Transverse colon (tissue), 4 donors: Measurements from ENCODE around the gene MRPS10. TPM values are rescaled to one million over a fixed set of nuclear protein-coding genes. Genes with fewer than 3 reads are reported as not detected.
"Not testable (repeated sequence)": the region's sequence is repeated elsewhere in the genome, so short reads cannot be mapped to it uniquely, and the experiment has no call there.

Experiments
- DNase-seq: peaks from one replicate; pipeline ENCODE4 v3.0.0-alpha.2; 2019
- H3K27ac ChIP-seq, 4 donors: fragments of 200-600 bp; sonication (generic); 2 replicates each; pipeline ENCODE4 v1.5.1; 2016 to 2018; ENCODE audit warnings: inconsistent platforms in 4 of 4
- H3K27me3 ChIP-seq: fragments of 200-600 bp; sonication (generic); 2 replicates; pipeline ENCODE4 v1.5.1; 2017; ENCODE audit warnings: inconsistent platforms
- H3K36me3 ChIP-seq, 4 donors: fragments of 200-600 bp; sonication (generic); 2 replicates each; pipeline ENCODE4 v1.5.1; 2017 to 2019; ENCODE audit warnings: inconsistent platforms in 4 of 4
- H3K4me1 ChIP-seq, 4 donors: fragments of 200-600 bp; sonication (generic); 2 replicates each; pipeline ENCODE4 v1.5.1; 2017 to 2020; ENCODE audit warnings: inconsistent platforms in 4 of 4
- H3K4me3 ChIP-seq, 4 donors: fragments of 200-600 bp; sonication (generic); 1 replicate in 1 of 4; 2 replicates in 3 of 4; pipeline versions ENCODE4 v1.5.1 to v1.6.1; 2017 to 2019; ENCODE audit warnings: inconsistent platforms in 4 of 4
- H3K9me3 ChIP-seq, 2 donors: fragments of 200-600 bp; sonication (generic); 2 replicates each; pipeline ENCODE4 v1.5.1; 2017 to 2019; ENCODE audit warnings: inconsistent platforms in 2 of 2
- EP300 ChIP-seq: sonication (generic); formaldehyde crosslinking; IDR thresholded peaks from one replicate; pipeline ENCODE4 v1.6.1; 2017; ENCODE audit warnings: antibody characterized with exemption, low read depth
- POLR2A ChIP-seq: fragments of 450-650 bp; IDR thresholded peaks from one replicate; pipeline ENCODE4 v1.6.1; 2016; ENCODE audit warnings: antibody characterized with exemption, mild to moderate bottlenecking, moderate library complexity
- POLR2AphosphoS5 ChIP-seq, 3 donors: sonication (generic); formaldehyde crosslinking; IDR thresholded peaks; one replicate each; pipeline ENCODE4 v1.6.1; 2016; ENCODE audit warnings: antibody characterized with exemption in 3 of 3
- WGBS, 2 donors: methylation state at CpG; one replicate each; pipeline ENCODE4 v1.1.5; 2018; ENCODE audit warnings: low coverage in 1 of 2; 5-methylcytosine and 5-hydroxymethylcytosine counted together
- in situ Hi-C, 4 donors: fragments of 200-750 bp; cut with MboI; loops; one replicate each; pipeline versions ENCODE4 v1.15.0 to v1.15.1; 2017; ENCODE audit warnings: low sequenced_read_pairs in 3 of 4, low pct_ligation_motif_present in 1 of 4, low pct_unique_long_range_greater_than_20kb in 1 of 4
- intact Hi-C: fragments of 100-400 bp; cut with DNase I; formaldehyde crosslinking; loops from one replicate; pipeline ENCODE4 v1.15.1; 2023; ENCODE audit warnings: low total_unique reads
- total RNA-seq, 4 donors: library from RNA; depleted of rRNA; stranded (reverse); fragments of >200 nt; gene quantifications; one replicate each; pipeline ENCODE4 v1.1.0, GENCODE V29; 2016
- TF ChIP-seq, protein P1 (sequence below), 5 experiments: fragments of 200-600 bp in 3 of 5; fragments of 450-650 bp in 2 of 5; sonication (generic) in 3 of 5; IDR thresholded peaks; 1 replicate in 2 of 5; 2 replicates in 3 of 5; pipeline ENCODE4 v1.5.1; 2016 to 2017; ENCODE audit warnings: antibody characterized with exemption in 5 of 5, inconsistent platforms in 3 of 5, mild to moderate bottlenecking in 2 of 5, moderate library complexity in 1 of 5

Gene MRPS10
- total RNA-seq, 4 donors from 2014 or later: 23.6 to 75.4 (median 24.6) TPM

DNA sequence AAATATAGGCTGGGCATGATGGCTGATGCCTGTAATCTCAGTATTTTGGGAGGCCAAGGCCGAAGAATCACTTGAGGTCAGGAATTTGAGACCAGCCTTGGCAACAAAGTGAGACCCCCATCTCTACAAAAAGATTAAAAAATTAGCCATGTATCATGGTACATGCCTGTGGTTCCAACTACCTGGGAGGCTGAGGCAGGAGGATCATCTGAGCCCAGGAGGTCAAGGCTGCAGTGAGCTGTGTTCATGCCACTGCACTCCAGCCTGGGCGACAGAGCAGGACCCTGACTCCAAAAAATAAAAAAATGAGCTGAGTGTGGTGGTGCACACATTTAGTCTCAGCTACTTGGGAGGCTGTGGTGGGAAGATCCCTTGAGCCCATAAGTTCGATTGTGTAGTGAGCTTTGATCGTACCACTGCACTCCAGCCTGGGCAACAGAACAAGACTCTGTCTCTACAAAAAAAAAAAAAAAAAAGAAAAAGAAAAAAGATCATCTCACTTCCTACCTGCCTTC lies 12.8 kb downstream of the MRPS10 start:
- no peak overlapping the region for H3K4me3 ChIP-seq
- intact Hi-C loops: no loop called here
- H3K27ac ChIP-seq: no peak overlapping the region
- no peaks in the 10 kb centered on the region for H3K9me3 ChIP-seq
- no peak for DNase-seq
- in situ Hi-C loops: loop anchor here in 2 of 4 donors (25.0 kb wide), 2 partner anchors 268 to 293 kb away; partner anchors contain the start of genes BYSL (in 1 of the 2), CCND3 (in 1 of the 2) and MED20 (in 1 of the 2)
- no peak for TF ChIP-seq EP300
- TF ChIP-seq POLR2A: no peak
- TF ChIP-seq, protein P1, sequence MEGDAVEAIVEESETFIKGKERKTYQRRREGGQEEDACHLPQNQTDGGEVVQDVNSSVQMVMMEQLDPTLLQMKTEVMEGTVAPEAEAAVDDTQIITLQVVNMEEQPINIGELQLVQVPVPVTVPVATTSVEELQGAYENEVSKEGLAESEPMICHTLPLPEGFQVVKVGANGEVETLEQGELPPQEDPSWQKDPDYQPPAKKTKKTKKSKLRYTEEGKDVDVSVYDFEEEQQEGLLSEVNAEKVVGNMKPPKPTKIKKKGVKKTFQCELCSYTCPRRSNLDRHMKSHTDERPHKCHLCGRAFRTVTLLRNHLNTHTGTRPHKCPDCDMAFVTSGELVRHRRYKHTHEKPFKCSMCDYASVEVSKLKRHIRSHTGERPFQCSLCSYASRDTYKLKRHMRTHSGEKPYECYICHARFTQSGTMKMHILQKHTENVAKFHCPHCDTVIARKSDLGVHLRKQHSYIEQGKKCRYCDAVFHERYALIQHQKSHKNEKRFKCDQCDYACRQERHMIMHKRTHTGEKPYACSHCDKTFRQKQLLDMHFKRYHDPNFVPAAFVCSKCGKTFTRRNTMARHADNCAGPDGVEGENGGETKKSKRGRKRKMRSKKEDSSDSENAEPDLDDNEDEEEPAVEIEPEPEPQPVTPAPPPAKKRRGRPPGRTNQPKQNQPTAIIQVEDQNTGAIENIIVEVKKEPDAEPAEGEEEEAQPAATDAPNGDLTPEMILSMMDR (IDR thresholded peaks at IDR 0.05): no peak
- H3K27me3 ChIP-seq: no peaks in the 10 kb centered on the region
- peaks cover 0 to 23% (median 11%) of the 10 kb centered on the region in 4 donors for H3K36me3 ChIP-seq
- peaks cover 0 to 7% (median 3%) of the 10 kb centered on the region in 4 donors for H3K4me1 ChIP-seq
- 97 to 100% methylated on average over 3 to 4 of the region's 4 CpGs for WGBS, 2 donors

DNA sequence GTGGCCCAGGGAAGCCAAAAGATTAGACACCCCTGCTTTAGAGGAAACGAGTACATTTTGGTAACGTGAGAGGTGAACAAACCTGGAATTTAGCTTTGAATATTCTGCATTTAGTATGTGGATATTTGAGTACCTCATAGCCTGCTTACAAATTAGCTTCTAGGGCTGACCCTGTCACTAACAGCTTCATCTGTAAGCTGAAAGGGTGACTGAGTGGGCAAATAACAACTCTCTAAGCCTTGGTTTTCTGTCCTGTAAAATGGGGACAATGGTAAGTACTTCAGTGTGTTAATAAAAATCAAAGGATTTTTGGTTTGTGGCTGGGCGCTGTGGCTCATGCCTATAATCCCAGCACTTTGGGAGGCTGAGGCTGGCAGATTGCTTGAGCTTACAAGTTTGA lies 14.5 kb downstream of the MRPS10 start:
- peaks cover 0 to 7% (median 3%) of the 10 kb centered on the region in 4 donors for H3K4me1 ChIP-seq
- intact Hi-C loops: no loop called here
- peaks cover 0 to 10% (median 3%) of the 10 kb centered on the region in 4 donors for H3K36me3 ChIP-seq
- H3K4me3 ChIP-seq: no peak overlapping the region
- no peak for DNase-seq
- TF ChIP-seq POLR2A (no peak), EP300 (no peak), POLR2AphosphoS5 (IDR thresholded peaks at IDR 0.05) (no peak)
- TF ChIP-seq, protein P1 (IDR thresholded peaks at IDR 0.05): no peak
- WGBS, 2 donors: 94 to 96% methylated on average over 2 to 3 of the region's 3 CpGs
- no peaks in the 10 kb centered on the region for H3K9me3 ChIP-seq
- H3K27me3 ChIP-seq: no peaks in the 10 kb centered on the region
- in situ Hi-C loops: loop anchor here in 2 of 4 donors (25.0 kb wide), 2 partner anchors 266 to 291 kb away; partner anchors contain the start of genes BYSL (in 1 of the 2), CCND3 (in 1 of the 2) and MED20 (in 1 of the 2)
- H3K27ac ChIP-seq: no peak overlapping the region

GRCh38 chr6:42202131-42202915 lies 15.3 kb downstream of the MRPS10 start:
- in situ Hi-C loops: loop anchor here in 2 of 4 donors (25.0 kb wide), 2 partner anchors 265 to 290 kb away; partner anchors contain the start of genes BYSL (in 1 of the 2), CCND3 (in 1 of the 2) and MED20 (in 1 of the 2)
- WGBS, 2 donors: 86 to 88% methylated on average over 7 to 13 of the region's 13 CpGs
- H3K27ac ChIP-seq, H3K9me3 ChIP-seq, DNase-seq, H3K4me3 ChIP-seq, intact Hi-C loops, H3K27me3 ChIP-seq, H3K36me3 ChIP-seq, H3K4me1 ChIP-seq: not testable (repeated sequence)

DNA sequence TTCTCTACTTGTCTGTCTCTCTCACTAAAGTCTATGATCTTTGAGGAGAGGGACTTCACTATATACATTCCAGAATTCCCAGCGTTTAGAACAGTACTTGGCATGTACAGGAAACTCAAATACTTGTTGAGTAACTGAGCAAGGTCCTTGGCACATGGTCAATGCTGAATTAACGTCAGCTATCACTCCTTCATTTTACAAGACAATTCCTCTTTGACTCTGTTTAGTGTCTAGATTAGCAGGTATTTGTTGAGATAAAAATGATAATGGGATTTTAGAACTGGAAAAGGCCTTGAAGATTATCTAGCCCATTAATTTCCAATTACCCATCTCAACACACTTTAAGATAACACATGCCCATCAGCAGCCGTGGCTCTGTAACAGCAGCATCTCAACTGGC lies 16.3 kb downstream of the MRPS10 start:
- TF ChIP-seq, protein P1 (IDR thresholded peaks at IDR 0.05): no peak
- no peak for TF ChIP-seq EP300
- Histone ChIP-seq H3K4me1 (peaks cover 0 to 7% (median 3%) of the 10 kb centered on the region in 4 donors), H3K27ac (no peak overlapping the region), H3K4me3 (no peak overlapping the region), H3K36me3 (no peaks in the 10 kb centered on the region), H3K9me3 (no peaks in the 10 kb centered on the region), H3K27me3 (no peaks in the 10 kb centered on the region)
- 42 to 51% methylated on average over 2 to 3 of the region's 3 CpGs for WGBS, 2 donors
- DNase-seq: no peak
- in situ Hi-C loops: loop anchor here in 2 of 4 donors (25.0 kb wide), 2 partner anchors 264 to 289 kb away; partner anchors contain the start of genes BYSL (in 1 of the 2), CCND3 (in 1 of the 2) and MED20 (in 1 of the 2)
- intact Hi-C loops: no loop called here
